Breast epithelium (tissue), 3 donors: ENCODE data around the gene STK40.

Source experiments
- CTCF ChIP-seq, 3 donors: fragments of 450-650 bp; IDR thresholded peaks; one replicate each; pipeline ENCODE4 v1.5.1; 2016 to 2017; ENCODE audit warnings: antibody characterized with exemption in 3 of 3, mild to moderate bottlenecking in 3 of 3, moderate library complexity in 3 of 3
- POLR2A ChIP-seq: fragments of 450-650 bp; IDR thresholded peaks from one replicate; pipeline ENCODE4 v1.6.1; 2016; ENCODE audit warnings: antibody characterized with exemption, mild to moderate bottlenecking, moderate library complexity

GRCh38 chr1:36337830-36338229, 47.9 kb downstream of the STK40 start:
- TF ChIP-seq CTCF (IDR thresholded peaks at IDR 0.05) (no peak), POLR2A (no peak)
